ENCODE data around the gene KCNJ5.

- TF ChIP-seq, protein P1, sequence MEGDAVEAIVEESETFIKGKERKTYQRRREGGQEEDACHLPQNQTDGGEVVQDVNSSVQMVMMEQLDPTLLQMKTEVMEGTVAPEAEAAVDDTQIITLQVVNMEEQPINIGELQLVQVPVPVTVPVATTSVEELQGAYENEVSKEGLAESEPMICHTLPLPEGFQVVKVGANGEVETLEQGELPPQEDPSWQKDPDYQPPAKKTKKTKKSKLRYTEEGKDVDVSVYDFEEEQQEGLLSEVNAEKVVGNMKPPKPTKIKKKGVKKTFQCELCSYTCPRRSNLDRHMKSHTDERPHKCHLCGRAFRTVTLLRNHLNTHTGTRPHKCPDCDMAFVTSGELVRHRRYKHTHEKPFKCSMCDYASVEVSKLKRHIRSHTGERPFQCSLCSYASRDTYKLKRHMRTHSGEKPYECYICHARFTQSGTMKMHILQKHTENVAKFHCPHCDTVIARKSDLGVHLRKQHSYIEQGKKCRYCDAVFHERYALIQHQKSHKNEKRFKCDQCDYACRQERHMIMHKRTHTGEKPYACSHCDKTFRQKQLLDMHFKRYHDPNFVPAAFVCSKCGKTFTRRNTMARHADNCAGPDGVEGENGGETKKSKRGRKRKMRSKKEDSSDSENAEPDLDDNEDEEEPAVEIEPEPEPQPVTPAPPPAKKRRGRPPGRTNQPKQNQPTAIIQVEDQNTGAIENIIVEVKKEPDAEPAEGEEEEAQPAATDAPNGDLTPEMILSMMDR (optimal IDR thresholded peaks at IDR 0.05 in 1 of 3, IDR thresholded peaks at IDR 0.05 in 1 of 3, conservative IDR thresholded peaks at IDR 0.05 in 1 of 3; ENCODE audit: extremely low read depth in 1 of 3, insufficient read depth in 2 of 3, low read length in 3 of 3), result no peak
- TF ChIP-seq EZH2 (IDR thresholded peaks at IDR 0.05; ENCODE audit: low read length), result no peak
Measured at GRCh38 chr11:128894685-128895084, 3.5 kb downstream of the KCNJ5 start.
